Transverse colon (tissue), 4 donors: ENCODE results near the gene FKBP2. TPM values are rescaled to one million over a fixed set of nuclear protein-coding genes. Genes with fewer than 3 reads are reported as not detected.
A peak's percentile ranks its signal among the peaks of the same experiment; 100 is the strongest.

Experiments
- DNase-seq: peaks from one replicate; pipeline ENCODE4 v3.0.0-alpha.2; 2019
- H3K27ac ChIP-seq, 4 donors: fragments of 200-600 bp; sonication (generic); 2 replicates each; pipeline ENCODE4 v1.5.1; 2016 to 2018; ENCODE audit warnings: inconsistent platforms in 4 of 4
- H3K27me3 ChIP-seq: fragments of 200-600 bp; sonication (generic); 2 replicates; pipeline ENCODE4 v1.5.1; 2017; ENCODE audit warnings: inconsistent platforms
- H3K36me3 ChIP-seq, 4 donors: fragments of 200-600 bp; sonication (generic); 2 replicates each; pipeline ENCODE4 v1.5.1; 2017 to 2019; ENCODE audit warnings: inconsistent platforms in 4 of 4
- H3K4me1 ChIP-seq, 4 donors: fragments of 200-600 bp; sonication (generic); 2 replicates each; pipeline ENCODE4 v1.5.1; 2017 to 2020; ENCODE audit warnings: inconsistent platforms in 4 of 4
- H3K4me3 ChIP-seq, 4 donors: fragments of 200-600 bp; sonication (generic); 1 replicate in 1 of 4; 2 replicates in 3 of 4; pipeline versions ENCODE4 v1.5.1 to v1.6.1; 2017 to 2019; ENCODE audit warnings: inconsistent platforms in 4 of 4
- H3K9me3 ChIP-seq, 2 donors: fragments of 200-600 bp; sonication (generic); 2 replicates each; pipeline ENCODE4 v1.5.1; 2017 to 2019; ENCODE audit warnings: inconsistent platforms in 2 of 2
- CTCF ChIP-seq, 5 experiments: fragments of 200-600 bp in 3 of 5; fragments of 450-650 bp in 2 of 5; sonication (generic) in 3 of 5; IDR thresholded peaks; 1 replicate in 2 of 5; 2 replicates in 3 of 5; pipeline ENCODE4 v1.5.1; 2016 to 2017; ENCODE audit warnings: antibody characterized with exemption in 5 of 5, inconsistent platforms in 3 of 5, mild to moderate bottlenecking in 2 of 5, moderate library complexity in 1 of 5
- EP300 ChIP-seq: sonication (generic); formaldehyde crosslinking; IDR thresholded peaks from one replicate; pipeline ENCODE4 v1.6.1; 2017; ENCODE audit warnings: antibody characterized with exemption, low read depth
- POLR2A ChIP-seq: fragments of 450-650 bp; IDR thresholded peaks from one replicate; pipeline ENCODE4 v1.6.1; 2016; ENCODE audit warnings: antibody characterized with exemption, mild to moderate bottlenecking, moderate library complexity
- POLR2AphosphoS5 ChIP-seq, 3 donors: sonication (generic); formaldehyde crosslinking; IDR thresholded peaks; one replicate each; pipeline ENCODE4 v1.6.1; 2016; ENCODE audit warnings: antibody characterized with exemption in 3 of 3
- WGBS, 2 donors: methylation state at CpG; one replicate each; pipeline ENCODE4 v1.1.5; 2018; ENCODE audit warnings: low coverage in 1 of 2; 5-methylcytosine and 5-hydroxymethylcytosine counted together
- in situ Hi-C, 4 donors: fragments of 200-750 bp; cut with MboI; loops; one replicate each; pipeline versions ENCODE4 v1.15.0 to v1.15.1; 2017; ENCODE audit warnings: low sequenced_read_pairs in 3 of 4, low pct_ligation_motif_present in 1 of 4, low pct_unique_long_range_greater_than_20kb in 1 of 4
- intact Hi-C: fragments of 100-400 bp; cut with DNase I; formaldehyde crosslinking; loops from one replicate; pipeline ENCODE4 v1.15.1; 2023; ENCODE audit warnings: low total_unique reads
- total RNA-seq, 4 donors: library from RNA; depleted of rRNA; stranded (reverse); fragments of >200 nt; gene quantifications; one replicate each; pipeline ENCODE4 v1.1.0, GENCODE V29; 2016

Gene FKBP2
- total RNA-seq, 4 donors from 2014 or later = 63.6 to 203 (median 102) TPM

- TF ChIP-seq POLR2A (no peak), CTCF (IDR thresholded peaks at IDR 0.05) (no peak), EP300 (no peak), POLR2AphosphoS5 (IDR thresholded peaks at IDR 0.05) (no peak)
- H3K9me3 ChIP-seq = no peaks in the 10 kb centered on the region
- H3K4me3 ChIP-seq = no peak overlapping the region
- no peak for DNase-seq
- peaks cover 0 to 2% (median 0%) of the 10 kb centered on the region in 4 donors for H3K36me3 ChIP-seq
- WGBS, 2 donors = 81 to 100% methylated on average over 1 to 8 of the region's 8 CpGs
- no peak overlapping the region for H3K27ac ChIP-seq
- H3K27me3 ChIP-seq = no peaks in the 10 kb centered on the region
- H3K4me1 ChIP-seq = peaks cover 19 to 55% (median 42%) of the 10 kb centered on the region in 4 donors
- intact Hi-C loops (loop anchor here (5.0 kb wide), 1 partner anchor 53 kb away; the partner anchor contains the start of gene CATSPERZ), in situ Hi-C loops (no loop called here)
These were observed 8.9 kb downstream of the FKBP2 start for GRCh38 chr11:64249563-64250414.

- H3K36me3 ChIP-seq = peaks cover 0 to 9% (median 0%) of the 10 kb centered on the region in 4 donors
- intact Hi-C loops = loop anchor here (5.0 kb wide), 1 partner anchor 52 kb away; the partner anchor contains the start of gene CATSPERZ
- WGBS, 2 donors = 24% methylated on average over 13 of the region's 13 CpGs; no CpG with 5 or more reads in 1 of the 2 donors
- no peak for TF ChIP-seq CTCF (IDR thresholded peaks at IDR 0.05)
- TF ChIP-seq POLR2A = no peak
- TF ChIP-seq POLR2AphosphoS5 (IDR thresholded peaks at IDR 0.05) = no peak
- no peak for TF ChIP-seq EP300
- no peaks in the 10 kb centered on the region for H3K27me3 ChIP-seq
- peaks cover 15 to 47% (median 35%) of the 10 kb centered on the region in 4 donors for H3K4me1 ChIP-seq
- H3K4me3 ChIP-seq = peak overlapping the region; percentile 20 to 91 (median 76)
- H3K27ac ChIP-seq = peak overlapping the region; percentile 27 to 91 (median 88)
- in situ Hi-C loops = no loop called here
- no peaks in the 10 kb centered on the region for H3K9me3 ChIP-seq
- DNase-seq = no peak
These were observed 9.6 kb downstream of the FKBP2 start for GRCh38 chr11:64250415-64251015.

- Histone ChIP-seq H3K27me3 (no peaks in the 10 kb centered on the region), H3K9me3 (no peaks in the 10 kb centered on the region), H3K27ac (peak within 1 kb of the TSS; percentile 84 to 91 (median 88)), H3K4me3 (peak within 1 kb of the TSS; percentile 65 to 91 (median 86)), H3K4me1 (peaks cover 15 to 42% (median 29%) of the 10 kb centered on the region in 4 donors), H3K36me3 (peaks cover 0 to 14% (median 0%) of the 10 kb centered on the region in 4 donors)
- in situ Hi-C loops (no loop called here), intact Hi-C loops (loop anchor here (5.0 kb wide), 1 partner anchor 51 kb away; the partner anchor contains the start of gene CATSPERZ)
- peak; percentile 71 for DNase-seq
- 0% methylated on average over 20 of the region's 75 CpGs; no CpG with 5 or more reads in 1 of the 2 donors for WGBS, 2 donors
- peak; percentile 10 for TF ChIP-seq POLR2A
- TF ChIP-seq POLR2AphosphoS5 (IDR thresholded peaks at IDR 0.05) = peak; percentile 24 to 66 (median 60)
- no peak for TF ChIP-seq EP300
- TF ChIP-seq CTCF (IDR thresholded peaks at IDR 0.05) = peak; percentile 75 to 93 (median 87)
These were observed 10.3 kb downstream of the FKBP2 start, which contains the start of gene PLCB3 for GRCh38 chr11:64251016-64251752. TSS of gene PLCB3 (plus strand) at chr11:64251530. CDS start at chr11:64251650, 120 bp downstream.
